NCI-H526 (cell line): ENCODE measurements around the gene TTLL12.
A peak's percentile ranks its signal among the peaks of the same experiment; 100 is the strongest.

ENCODE experiments used
- DNase-seq, 2 experiments: peaks; one replicate each; lab custom pipeline; 2025; lab: John Stamatoyannopoulos, UW

TTLL12 gene

GRCh38 chr22:43186272-43187170 lies at the start of gene TTLL12:
Gene TTLL12 (minus strand): TSS chr22:43187134. CDS start chr22:43187069, 65 bp downstream.
- DNase-seq, result peak in 1 of 2 experiments; percentile 53

- DNase-seq, result no peak
Observed at GRCh38 chr22:43235445-43236409, 48.8 kb upstream of the TTLL12 start.

- DNase-seq, result no peak
Observed at GRCh38 chr22:43234264-43234988, 47.5 kb upstream of the TTLL12 start.

GRCh38 chr22:43233529-43233928 lies 46.6 kb upstream of the TTLL12 start:
- no peak for DNase-seq

- no peak for DNase-seq
Observed at GRCh38 chr22:43232445-43232844, 45.5 kb upstream of the TTLL12 start.

- DNase-seq, result no peak
Observed at GRCh38 chr22:43231724-43232034, 44.7 kb upstream of the TTLL12 start.

GRCh38 chr22:43230971-43231723 lies 44.2 kb upstream of the TTLL12 start:
- peak; percentile 46 to 81 for DNase-seq

GRCh38 chr22:43230571-43230970 lies 43.6 kb upstream of the TTLL12 start:
- DNase-seq, result no peak

- no peak for DNase-seq
Observed at GRCh38 chr22:43228863-43229262, 41.9 kb upstream of the TTLL12 start.

GRCh38 chr22:43228330-43228729 lies 41.4 kb upstream of the TTLL12 start:
- DNase-seq, result peak in 1 of 2 experiments; percentile 24

- DNase-seq, result no peak
Observed at GRCh38 chr22:43227239-43227630, 40.3 kb upstream of the TTLL12 start.

- no peak for DNase-seq
Observed at GRCh38 chr22:43226377-43227238, 39.7 kb upstream of the TTLL12 start.

- DNase-seq, result no peak
Observed at GRCh38 chr22:43225609-43226008, 38.7 kb upstream of the TTLL12 start.

- no peak for DNase-seq
Observed at GRCh38 chr22:43222987-43223386, 36.1 kb upstream of the TTLL12 start.

- DNase-seq, result no peak
Observed at GRCh38 chr22:43222262-43222661, 35.3 kb upstream of the TTLL12 start.

- DNase-seq, result no peak
Observed at GRCh38 chr22:43220625-43221380, 33.9 kb upstream of the TTLL12 start.

GRCh38 chr22:43218786-43219185 lies 31.9 kb upstream of the TTLL12 start:
- DNase-seq, result no peak

- no peak for DNase-seq
Observed at GRCh38 chr22:43217285-43218030, 30.5 kb upstream of the TTLL12 start.

- no peak for DNase-seq
Observed at GRCh38 chr22:43216738-43217137, 29.8 kb upstream of the TTLL12 start.
